ENCODE data around the gene FANCC. TPM values are rescaled to one million over a fixed set of nuclear protein-coding genes. Genes with fewer than 3 reads are reported as not detected.

FANCC gene
- total RNA-seq, 1 experiment from 2014 or later: 19.4 TPM

GRCh38 chr9:95189251-95190098 lies 128.0 kb downstream of the FANCC start:
- no peak for ATAC-seq
- no peak for DNase-seq (ENCODE audit: low read depth, low spot score)
- H3K9me3 ChIP-seq (ENCODE audit: control insufficient read depth in 1 of 2, insufficient read depth in 1 of 2, low read depth in 1 of 2, low read length in 2 of 2): no peaks in the 10 kb centered on the region
- H2AFZ ChIP-seq (ENCODE audit: low read depth, low read length, poor library complexity, severe bottlenecking): no peak overlapping the region
- H3K36me3 ChIP-seq (ENCODE audit: control insufficient read depth in 1 of 2, insufficient read depth in 2 of 2, low read length in 2 of 2): no peaks in the 10 kb centered on the region
- CTCF ChIA-PET: no interaction called here
- RAD21 ChIA-PET (ENCODE audit: low non-redundant PET in 1 of 2, low total read pairs in 2 of 2, uncharacterized antibody in 2 of 2, unreplicated experiment in 2 of 2): no interaction called here
- BruUV-seq (replicated peaks): no TSS peak
- no peaks in the 10 kb centered on the region for H3K4me1 ChIP-seq (ENCODE audit: control insufficient read depth in 1 of 2, insufficient read depth in 2 of 2, low read length in 2 of 2)
- H3K4me3 ChIP-seq (replicated peaks in 1 of 2; ENCODE audit: low read depth in 1 of 2, low read length in 2 of 2): no peak overlapping the region
- no peaks in the 10 kb centered on the region for H3K79me2 ChIP-seq (ENCODE audit: insufficient read depth, low read length)
- no peak overlapping the region for H3K9ac ChIP-seq (ENCODE audit: low read length)
- H3K4me2 ChIP-seq (ENCODE audit: low read length): no peak overlapping the region
- no peak for TF ChIP-seq EZH2phosphoT487 (IDR thresholded peaks at IDR 0.05; ENCODE audit: borderline replicate concordance)
- H4K20me1 ChIP-seq (ENCODE audit: insufficient read depth): no peaks in the 10 kb centered on the region
- intact Hi-C loops (cut with micrococcal nuclease): no loop called here
- POLR2A ChIA-PET: no interaction called here
- H3K9me2 ChIP-seq (ENCODE audit: insufficient read depth): peaks cover 3% of the 10 kb centered on the region; the same call in 1 of the 2 replicates
- no peaks in the 10 kb centered on the region for H3K27me3 ChIP-seq (ENCODE audit: insufficient read depth, low read length)
- no peak overlapping the region for H3K27ac ChIP-seq (ENCODE audit: low read depth, low read length)

- Histone ChIP-seq H3K79me2 (ENCODE audit: insufficient read depth, low read length) (no peaks in the 10 kb centered on the region), H3K4me2 (ENCODE audit: low read length) (no peak overlapping the region), H3K9me3 (ENCODE audit: control insufficient read depth in 1 of 2, insufficient read depth in 1 of 2, low read depth in 1 of 2, low read length in 2 of 2) (no peaks in the 10 kb centered on the region), H3K4me1 (ENCODE audit: control insufficient read depth in 1 of 2, insufficient read depth in 2 of 2, low read length in 2 of 2) (no peaks in the 10 kb centered on the region), H3K36me3 (ENCODE audit: control insufficient read depth in 1 of 2, insufficient read depth in 2 of 2, low read length in 2 of 2) (no peaks in the 10 kb centered on the region), H3K9me2 (ENCODE audit: insufficient read depth) (peaks cover 3% of the 10 kb centered on the region; the same call in 1 of the 2 replicates), H3K27me3 (ENCODE audit: insufficient read depth, low read length) (no peaks in the 10 kb centered on the region), H3K4me3 (replicated peaks in 1 of 2; ENCODE audit: low read depth in 1 of 2, low read length in 2 of 2) (no peak overlapping the region), H2AFZ (ENCODE audit: low read depth, low read length, poor library complexity, severe bottlenecking) (no peak overlapping the region), H3K9ac (ENCODE audit: low read length) (no peak overlapping the region), H3K27ac (ENCODE audit: low read depth, low read length) (no peak overlapping the region), H4K20me1 (ENCODE audit: insufficient read depth) (no peaks in the 10 kb centered on the region)
- ATAC-seq (no peak), DNase-seq (ENCODE audit: low read depth, low spot score) (no peak)
- TF ChIP-seq JUND (IDR thresholded peaks at IDR 0.05) (no peak), ZFX (IDR thresholded peaks at IDR 0.05) (no peak), CTCF (IDR thresholded peaks at IDR 0.05 in 2 of 3, conservative IDR thresholded peaks at IDR 0.05 in 1 of 3; ENCODE audit: borderline replicate concordance in 1 of 3, insufficient read depth in 1 of 3, low read depth in 2 of 3, low read length in 2 of 3) (no peak), FOSL1 (IDR thresholded peaks at IDR 0.05; ENCODE audit: low read depth) (no peak), SIN3A (IDR thresholded peaks at IDR 0.05; ENCODE audit: low read depth) (no peak), CBX3 (IDR thresholded peaks at IDR 0.05; ENCODE audit: low read depth) (no peak), ELF1 (IDR thresholded peaks at IDR 0.05; ENCODE audit: borderline replicate concordance, low read depth) (no peak), SP1 (IDR thresholded peaks at IDR 0.05; ENCODE audit: low read depth) (no peak), YY1 (IDR thresholded peaks at IDR 0.05; ENCODE audit: extremely low read depth, insufficient replicate concordance, low read depth, low read length) (no peak), POLR2A (IDR thresholded peaks at IDR 0.05; ENCODE audit: borderline replicate concordance, extremely low read depth, insufficient read depth, insufficient read length) (no peak), EGR1 (IDR thresholded peaks at IDR 0.05; ENCODE audit: low read depth) (no peak), CEBPB (IDR thresholded peaks at IDR 0.05; ENCODE audit: low read depth) (no peak), ATF3 (IDR thresholded peaks at IDR 0.05) (no peak), POLR2AphosphoS5 (IDR thresholded peaks at IDR 0.05; ENCODE audit: low read depth, low read length) (no peak), EZH2 (IDR thresholded peaks at IDR 0.05) (no peak)
- TF ChIP-seq, protein P1, sequence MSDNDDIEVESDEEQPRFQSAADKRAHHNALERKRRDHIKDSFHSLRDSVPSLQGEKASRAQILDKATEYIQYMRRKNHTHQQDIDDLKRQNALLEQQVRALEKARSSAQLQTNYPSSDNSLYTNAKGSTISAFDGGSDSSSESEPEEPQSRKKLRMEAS (IDR thresholded peaks at IDR 0.05): no peak
- TF ChIP-seq, protein P2, sequence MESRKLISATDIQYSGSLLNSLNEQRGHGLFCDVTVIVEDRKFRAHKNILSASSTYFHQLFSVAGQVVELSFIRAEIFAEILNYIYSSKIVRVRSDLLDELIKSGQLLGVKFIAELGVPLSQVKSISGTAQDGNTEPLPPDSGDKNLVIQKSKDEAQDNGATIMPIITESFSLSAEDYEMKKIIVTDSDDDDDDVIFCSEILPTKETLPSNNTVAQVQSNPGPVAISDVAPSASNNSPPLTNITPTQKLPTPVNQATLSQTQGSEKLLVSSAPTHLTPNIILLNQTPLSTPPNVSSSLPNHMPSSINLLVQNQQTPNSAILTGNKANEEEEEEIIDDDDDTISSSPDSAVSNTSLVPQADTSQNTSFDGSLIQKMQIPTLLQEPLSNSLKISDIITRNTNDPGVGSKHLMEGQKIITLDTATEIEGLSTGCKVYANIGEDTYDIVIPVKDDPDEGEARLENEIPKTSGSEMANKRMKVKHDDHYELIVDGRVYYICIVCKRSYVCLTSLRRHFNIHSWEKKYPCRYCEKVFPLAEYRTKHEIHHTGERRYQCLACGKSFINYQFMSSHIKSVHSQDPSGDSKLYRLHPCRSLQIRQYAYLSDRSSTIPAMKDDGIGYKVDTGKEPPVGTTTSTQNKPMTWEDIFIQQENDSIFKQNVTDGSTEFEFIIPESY (IDR thresholded peaks at IDR 0.05; ENCODE audit: extremely low read depth, insufficient replicate concordance, low read length): no peak
- intact Hi-C loops (cut with micrococcal nuclease): no loop called here
- POLR2A ChIA-PET: no interaction called here
- RAD21 ChIA-PET (ENCODE audit: low non-redundant PET in 1 of 2, low total read pairs in 2 of 2, uncharacterized antibody in 2 of 2, unreplicated experiment in 2 of 2): no interaction called here
- CTCF ChIA-PET: no interaction called here
- no TSS peak for BruUV-seq (replicated peaks)
Observed at GRCh38 chr9:95188459-95188858, 129.1 kb downstream of the FANCC start.
